Ishikawa (cell line): ENCODE measurements around the gene CLDN5.

ENCODE experiments used
- EP300 ChIP-seq: IDR thresholded peaks from 2 replicates; pipeline ENCODE4 v1.6.1; 2012; ENCODE audit warnings: borderline replicate concordance
- RAD21 ChIP-seq: IDR thresholded peaks from 2 replicates; pipeline ENCODE4 v1.6.1; 2012; ENCODE audit warnings: low read depth
- TAF1 ChIP-seq: IDR thresholded peaks from 2 replicates; pipeline ENCODE4 v1.6.1; 2012; ENCODE audit warnings: low read depth, mild to moderate bottlenecking
- TCF12 ChIP-seq: IDR thresholded peaks from 2 replicates; pipeline ENCODE4 v1.6.1; 2012; ENCODE audit warnings: low read depth
- YY1 ChIP-seq: IDR thresholded peaks from 2 replicates; pipeline ENCODE4 v1.6.1; 2012; ENCODE audit warnings: low read depth

DNA sequence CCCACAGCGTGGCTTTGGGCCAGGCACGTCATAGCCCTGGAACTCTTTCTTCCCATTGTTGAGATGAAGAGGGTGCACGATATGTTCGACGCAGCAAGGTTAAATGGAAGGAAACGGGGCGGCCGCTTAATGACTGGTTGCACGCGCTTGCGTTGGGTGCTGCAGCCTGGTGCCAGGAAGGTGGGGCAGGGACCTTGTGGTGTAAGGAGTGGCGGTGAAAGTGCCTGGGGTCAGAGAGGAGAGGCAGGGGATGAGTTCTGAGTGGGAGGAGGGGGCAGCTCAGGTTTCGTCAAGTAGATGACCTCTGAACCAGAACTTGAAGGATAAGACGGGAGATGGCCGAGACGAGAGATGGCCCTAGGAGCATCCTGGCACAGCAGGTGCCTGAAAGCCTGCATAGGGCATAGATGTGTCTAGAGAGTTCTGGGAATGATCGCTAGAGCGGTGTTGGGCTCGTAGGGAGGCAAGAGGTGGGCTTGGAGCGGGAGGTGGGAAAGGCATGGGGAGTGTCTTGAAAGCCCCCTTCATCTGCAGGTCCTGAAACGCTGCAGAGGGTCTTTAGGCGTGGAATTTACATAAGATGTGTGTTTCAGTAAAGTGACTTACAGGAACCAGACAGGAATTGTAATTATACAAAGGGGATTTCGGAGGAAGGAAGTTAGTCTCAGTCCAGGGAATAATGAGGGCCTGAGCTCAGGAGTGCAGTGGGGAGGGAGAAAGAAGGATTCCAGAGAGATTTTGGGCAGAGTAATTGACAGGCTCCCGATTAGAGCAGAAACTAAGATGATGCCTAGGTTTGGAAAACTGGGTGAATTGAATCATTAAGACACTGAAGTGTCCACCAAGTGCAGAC lies 43.2 kb upstream of the CLDN5 start:
- TF ChIP-seq EP300 (no peak), YY1 (no peak), TCF12 (no peak), TAF1 (no peak), RAD21 (no peak)
